AG08396 (cell line): ENCODE measurements around the gene CYP4F3.
"Not testable (repeated sequence)": the region's sequence is repeated elsewhere in the genome, so short reads cannot be mapped to it uniquely, and the experiment has no call there.

ENCODE experiments used
- DNase-seq: peaks from one replicate; pipeline ENCODE4 v3.0.0; 2012; ENCODE audit warnings: low spot score, mixed read lengths

Gene CYP4F3, protein sequence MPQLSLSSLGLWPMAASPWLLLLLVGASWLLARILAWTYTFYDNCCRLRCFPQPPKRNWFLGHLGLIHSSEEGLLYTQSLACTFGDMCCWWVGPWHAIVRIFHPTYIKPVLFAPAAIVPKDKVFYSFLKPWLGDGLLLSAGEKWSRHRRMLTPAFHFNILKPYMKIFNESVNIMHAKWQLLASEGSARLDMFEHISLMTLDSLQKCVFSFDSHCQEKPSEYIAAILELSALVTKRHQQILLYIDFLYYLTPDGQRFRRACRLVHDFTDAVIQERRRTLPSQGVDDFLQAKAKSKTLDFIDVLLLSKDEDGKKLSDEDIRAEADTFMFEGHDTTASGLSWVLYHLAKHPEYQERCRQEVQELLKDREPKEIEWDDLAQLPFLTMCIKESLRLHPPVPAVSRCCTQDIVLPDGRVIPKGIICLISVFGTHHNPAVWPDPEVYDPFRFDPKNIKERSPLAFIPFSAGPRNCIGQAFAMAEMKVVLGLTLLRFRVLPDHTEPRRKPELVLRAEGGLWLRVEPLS

DNA sequence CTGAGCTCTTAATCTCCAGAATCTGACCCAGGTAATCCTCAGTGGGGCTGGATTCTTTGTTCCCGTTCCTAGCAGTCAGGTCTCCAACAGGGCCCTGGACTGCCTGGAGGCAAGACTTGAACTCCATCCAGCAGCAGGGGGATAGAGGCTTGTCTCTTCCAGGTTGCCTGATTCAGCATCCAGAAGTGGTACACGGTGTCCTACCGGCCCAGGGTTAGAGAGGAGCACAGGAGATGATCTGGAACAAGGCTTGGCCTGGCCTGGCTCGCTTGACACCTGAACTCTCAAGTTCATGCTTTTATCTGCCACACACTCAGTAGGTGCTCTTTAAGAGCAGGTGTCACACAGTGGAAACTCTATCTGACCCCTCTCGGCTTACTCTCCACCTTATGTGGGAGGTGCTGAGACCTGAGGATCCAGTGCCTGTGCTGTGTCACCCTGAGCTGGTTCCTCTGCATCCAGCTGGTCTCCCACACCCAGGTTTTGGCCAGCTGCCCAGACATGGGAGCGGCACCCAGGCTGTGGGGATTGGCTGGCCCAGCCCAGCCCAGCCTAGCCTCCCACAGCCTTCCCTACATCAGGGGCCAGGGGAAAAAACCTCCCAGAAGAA, at the start of gene CYP4F3:
CYP4F3 (plus strand) TSS at position 604 of the 610 bp plus-strand sequence. CDS start 519 bp downstream, outside the sequence.
- DNase-seq: no peak

DNA sequence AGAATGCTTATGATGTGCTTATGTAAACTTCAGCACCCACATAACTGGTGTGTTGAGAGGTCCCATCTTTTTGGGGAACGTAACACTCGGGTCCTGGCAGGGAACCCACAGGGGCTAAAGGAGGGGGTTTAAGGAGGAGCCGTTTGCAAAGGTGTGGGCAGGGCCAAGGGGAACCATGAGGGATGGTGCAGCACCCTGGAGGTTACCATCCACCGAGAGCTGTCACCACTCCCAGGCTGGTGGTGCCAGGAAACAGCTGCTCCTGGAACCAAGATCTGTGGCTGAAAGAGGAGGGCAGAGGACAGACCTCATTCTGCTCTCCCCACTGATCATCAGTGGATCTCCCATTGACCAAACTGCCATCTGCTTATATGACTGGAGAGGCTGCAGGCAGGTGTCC, 48.9 kb upstream of the CYP4F3 start:
- DNase-seq: no peak

DNA sequence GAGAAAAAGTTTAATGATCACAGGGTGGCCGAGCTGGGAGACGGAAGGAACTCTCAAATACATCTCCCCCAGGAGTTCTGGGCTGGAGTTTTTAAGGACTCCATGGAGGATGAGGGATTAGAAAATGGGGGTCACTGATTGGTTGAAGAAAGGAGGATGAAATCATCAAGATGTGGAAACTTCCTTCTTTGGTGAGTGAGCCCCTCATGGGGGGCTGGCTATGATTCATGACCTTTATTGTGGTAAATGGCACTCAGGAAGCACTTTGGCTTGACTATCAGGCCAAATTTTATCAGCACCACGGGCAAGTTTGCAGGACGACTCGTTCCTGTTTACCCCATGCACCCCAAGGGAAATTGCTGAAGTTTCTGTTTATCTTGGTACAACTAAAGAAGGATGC, 48.2 kb upstream of the CYP4F3 start:
- not testable (repeated sequence) for DNase-seq

DNA sequence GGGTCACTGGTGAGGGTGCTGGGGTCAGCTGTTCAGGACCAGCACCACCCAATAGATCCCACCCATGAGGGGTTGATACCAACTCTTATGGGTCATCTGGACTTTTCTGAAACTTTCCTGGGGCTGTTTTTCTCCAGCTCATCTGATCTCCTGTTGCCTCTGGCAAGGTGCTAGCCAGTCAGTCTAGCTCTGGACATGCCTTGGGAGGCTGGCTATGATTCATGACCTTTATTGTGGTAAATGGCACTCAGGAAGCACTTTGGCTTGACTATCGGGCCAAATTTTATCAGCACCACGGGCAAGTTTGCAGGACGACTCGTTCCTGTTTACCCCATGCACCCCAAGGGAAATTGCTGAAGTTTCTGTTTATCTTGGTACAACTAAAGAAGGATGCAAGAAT, 46.9 kb upstream of the CYP4F3 start:
- DNase-seq: not testable (repeated sequence)

DNA sequence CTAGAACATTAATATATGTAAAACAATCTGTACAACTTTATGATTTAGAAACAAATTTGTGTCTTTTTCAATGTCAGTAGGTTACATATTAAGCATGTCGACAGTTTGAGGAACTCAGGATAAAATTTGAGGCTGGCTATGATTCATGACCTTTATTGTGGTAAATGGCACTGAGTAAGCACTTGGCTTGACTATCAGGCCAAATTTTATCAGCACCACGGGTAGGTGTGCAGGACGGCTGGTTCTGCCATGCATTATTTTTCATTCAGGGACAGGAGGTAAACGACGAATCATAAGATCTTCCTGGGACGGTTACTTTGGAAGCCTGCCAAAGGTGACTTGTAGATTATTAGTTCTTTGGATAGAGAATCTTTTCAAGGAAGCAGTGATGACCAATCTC, 45.6 kb upstream of the CYP4F3 start:
- DNase-seq: no peak

DNA sequence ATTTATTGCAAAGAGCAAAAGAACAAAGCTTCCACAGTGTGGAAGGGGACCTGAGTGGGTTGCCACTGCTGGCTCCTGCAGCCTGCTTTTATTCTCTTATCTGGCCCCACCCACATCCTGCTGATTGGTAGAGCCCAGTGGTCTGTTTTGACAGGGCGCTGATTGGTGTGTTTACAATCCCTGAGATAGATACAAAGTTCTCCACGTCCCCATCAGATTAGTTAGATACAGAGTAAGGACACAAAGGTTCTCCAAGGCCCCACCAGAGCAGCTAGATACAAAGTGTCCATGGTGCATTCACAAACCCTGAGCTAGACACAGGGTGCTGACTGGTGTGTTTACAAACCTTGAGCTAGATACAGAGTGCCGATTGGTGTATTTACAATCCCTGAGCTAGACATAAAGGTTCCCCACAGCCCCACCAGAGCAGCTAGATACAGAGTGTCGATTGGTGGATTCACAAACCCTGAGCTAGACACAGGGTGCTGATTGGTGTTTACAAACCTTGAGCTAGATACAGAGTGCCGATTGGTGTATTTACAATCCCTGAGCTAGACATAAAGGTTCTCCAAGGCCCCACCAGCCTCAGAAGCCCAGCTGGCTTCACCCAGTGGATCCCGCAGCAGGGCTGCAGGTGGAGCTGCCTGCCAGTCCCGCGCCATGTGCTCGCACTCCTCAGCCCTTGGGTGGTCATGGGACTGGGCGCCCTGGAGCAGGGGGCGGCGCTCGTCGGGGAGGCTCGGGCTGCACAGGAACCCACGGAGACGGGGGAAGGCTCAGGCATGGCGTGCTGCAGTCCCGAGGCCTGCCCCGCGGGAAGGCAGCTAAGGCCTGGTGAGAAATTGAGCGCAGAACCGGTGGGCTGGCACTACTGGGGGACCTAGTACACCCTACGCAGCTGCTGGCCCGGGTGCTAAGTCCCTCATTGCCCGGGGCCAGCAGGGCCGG, 32.4 kb upstream of the CYP4F3 start:
- DNase-seq: not testable (repeated sequence)

DNA sequence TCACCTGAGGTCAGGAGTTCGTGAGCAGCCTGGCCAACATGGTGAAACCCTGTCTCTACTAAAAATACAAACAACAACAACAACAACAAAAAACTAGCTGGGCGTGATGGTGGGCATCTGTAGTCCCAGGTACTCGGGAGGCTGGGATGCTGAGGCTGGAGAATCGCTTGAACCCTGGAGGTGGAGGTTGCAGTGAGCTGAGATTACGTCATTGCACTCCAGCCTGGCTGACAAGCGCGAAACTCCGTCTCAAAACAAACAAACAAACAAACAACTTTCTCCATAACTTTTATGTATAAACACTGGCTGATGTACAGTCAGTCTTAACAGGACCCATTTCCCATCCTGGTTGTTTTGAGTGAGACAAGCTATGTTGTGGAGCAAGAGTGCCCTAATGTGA, 31.4 kb upstream of the CYP4F3 start:
- DNase-seq: no peak

DNA sequence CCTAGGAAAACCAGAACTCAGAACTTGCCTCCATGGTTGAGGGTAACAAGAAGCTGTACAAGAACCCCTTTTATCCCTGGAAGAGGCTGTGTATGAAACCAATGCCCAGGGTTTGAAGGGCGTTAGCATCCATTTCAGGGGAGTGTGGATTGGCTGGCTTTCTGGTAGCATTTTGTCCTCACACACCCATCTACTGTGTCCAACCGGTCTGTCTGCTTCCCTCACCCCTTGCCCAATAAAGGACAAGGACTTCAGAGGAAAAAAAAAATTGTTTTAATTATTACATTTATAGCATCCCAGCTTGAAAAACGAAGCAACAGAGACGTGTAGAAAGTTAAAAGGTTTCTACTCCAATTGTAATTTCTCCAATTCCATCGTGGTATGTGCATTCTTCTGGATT, 28.4 kb upstream of the CYP4F3 start:
- DNase-seq: no peak

DNA sequence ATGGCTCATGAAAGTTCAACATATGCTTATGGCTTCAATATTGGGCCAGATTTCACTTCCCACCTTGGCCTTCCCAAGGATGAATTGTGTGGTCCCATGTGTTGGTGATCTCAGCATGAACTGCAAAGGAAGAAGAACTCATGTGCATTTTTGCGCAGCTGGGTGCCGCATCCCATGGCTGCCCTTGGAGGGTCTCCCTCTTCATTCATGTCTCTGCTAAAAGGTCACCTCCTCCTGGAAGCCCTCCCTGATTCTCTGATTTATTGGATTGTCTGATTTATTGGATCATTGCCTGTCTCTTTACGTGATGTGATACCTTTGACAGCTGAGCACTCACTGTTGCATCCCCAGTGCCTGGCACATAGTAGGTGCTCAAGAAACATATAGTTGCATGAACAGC, 27.4 kb upstream of the CYP4F3 start:
- DNase-seq: no peak

DNA sequence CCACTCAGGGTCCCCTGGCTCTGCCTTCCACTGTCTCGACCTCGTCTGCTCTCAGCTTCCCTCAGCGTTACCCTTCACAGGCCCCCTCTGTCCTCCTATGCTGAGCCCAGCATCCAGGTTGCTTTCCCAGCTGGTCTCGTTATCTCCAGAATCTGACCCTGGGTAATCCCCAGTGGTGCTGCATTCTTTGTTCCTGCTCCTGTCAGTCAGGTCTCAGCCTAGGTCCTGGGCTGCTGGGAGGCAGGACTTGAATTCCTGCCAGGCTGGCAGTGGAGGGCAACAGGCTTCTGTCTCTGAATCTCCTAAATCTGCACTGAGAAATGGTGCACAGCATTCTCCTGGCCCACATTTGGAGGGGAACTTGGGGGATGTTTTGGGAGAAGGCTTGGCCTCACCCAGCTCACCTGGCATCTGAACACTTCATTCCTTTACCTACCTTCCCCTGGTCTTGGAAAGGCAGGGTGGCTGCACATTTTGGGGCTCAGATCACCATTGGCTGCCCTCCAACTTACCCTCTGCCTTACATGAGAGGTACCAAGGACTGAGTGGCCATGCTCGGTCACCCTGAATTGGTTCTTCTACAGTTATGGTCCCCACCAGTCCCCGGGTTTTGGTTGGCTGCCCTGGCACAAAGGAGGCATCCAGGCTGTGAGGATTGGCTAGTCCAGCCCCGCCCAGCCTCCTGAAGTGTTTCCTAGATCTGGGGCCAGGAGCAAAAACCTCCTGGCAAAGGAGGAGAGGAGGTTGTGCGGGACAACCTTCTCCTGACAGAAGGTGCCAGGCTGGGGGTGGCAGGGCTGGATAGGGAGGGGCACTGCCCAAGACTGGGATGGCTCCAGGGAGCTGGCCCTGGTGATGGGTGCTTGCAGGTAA, 26.0 kb upstream of the CYP4F3 start, which contains the start of gene CYP4F8:
CYP4F8 (plus strand) TSS at position 712 of the 873 bp plus-strand sequence. CDS start 399 bp downstream, outside the sequence.
- no peak for DNase-seq

DNA sequence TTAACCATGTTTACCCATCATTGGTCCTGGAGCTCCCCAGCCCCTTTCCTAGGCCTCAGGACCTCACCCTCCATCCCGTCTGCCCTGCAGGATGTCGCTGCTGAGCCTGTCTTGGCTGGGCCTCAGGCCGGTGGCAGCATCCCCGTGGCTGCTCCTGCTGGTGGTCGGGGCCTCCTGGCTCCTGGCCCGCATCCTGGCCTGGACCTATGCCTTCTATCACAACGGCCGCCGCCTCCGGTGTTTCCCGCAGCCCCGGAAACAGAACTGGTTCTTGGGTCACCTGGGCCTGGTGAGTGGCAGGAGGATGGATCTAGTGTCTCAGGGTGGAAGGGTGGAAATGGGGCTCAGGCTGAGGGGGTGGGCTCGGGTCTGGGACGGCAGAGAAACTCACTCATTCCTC, 25.2 kb upstream of the CYP4F3 start:
- DNase-seq: no peak

DNA sequence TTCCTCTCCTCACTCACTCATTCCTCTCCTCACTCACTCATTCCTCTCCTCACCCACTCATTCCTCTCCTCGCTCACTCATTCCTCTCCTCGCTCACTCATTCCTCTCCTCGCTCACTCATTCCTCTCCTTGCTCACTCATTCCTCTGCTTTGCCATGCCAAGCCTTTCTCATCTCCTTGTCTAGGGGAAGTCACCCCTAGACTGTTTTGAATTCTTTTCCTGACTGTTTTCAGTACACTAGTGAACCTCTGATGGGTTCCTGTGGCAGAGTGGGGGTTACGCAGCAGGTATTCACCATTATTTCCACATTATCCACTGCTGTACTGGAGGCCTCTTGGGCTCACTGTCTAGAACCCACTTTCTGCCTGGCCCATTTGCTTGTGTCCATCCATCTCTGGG, 24.5 kb upstream of the CYP4F3 start:
- DNase-seq: no peak

DNA sequence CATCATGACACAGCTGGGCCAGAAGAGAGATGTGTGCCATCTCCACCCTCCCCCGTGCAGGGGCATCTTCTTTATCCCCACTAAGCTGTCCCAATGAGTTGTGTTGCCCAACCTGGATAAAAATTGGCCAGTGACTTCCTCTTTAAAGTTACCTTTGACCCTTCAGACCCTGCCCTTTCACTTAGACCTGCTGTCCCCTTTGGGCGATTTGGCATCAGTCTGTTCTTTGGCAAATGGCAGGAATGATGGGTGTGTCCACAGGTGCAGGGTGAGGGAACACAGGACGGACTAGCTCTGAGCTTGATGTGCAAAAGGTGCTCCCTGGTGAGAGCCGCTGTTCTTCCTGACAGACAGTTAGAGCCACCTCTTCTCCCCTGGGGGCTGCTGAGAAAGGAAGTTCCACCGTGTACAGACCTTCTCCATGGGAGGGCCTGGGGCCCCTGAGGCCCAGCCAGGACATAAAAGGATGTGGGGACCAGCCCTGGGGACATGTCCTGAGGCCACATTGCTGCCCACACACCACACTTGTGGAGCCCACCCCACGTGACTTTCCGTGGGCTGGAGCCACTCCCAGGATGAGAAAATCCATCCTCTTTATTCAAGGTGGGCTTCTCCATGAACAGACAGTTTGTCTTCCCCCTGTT, 23.9 kb upstream of the CYP4F3 start:
- DNase-seq: no peak

DNA sequence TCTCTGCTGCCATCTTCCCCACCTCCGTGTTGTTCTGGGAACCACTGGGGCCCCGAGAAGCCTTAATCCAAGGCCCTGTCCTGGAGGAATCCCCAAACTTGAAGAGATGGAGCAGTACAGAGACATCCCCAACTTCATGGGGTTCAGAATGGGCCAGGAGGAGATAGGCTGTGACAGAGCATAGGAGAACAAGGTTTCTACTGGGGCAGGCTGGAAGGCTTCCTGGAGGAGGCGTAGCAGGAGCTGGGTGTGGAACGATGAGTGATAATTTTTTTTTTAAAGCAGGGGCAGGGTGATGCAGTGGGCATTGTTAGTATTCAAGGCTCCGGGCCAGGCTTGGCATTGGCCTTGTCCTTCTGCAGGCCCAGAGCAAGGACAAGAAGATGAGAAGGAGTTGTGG, 22.4 kb upstream of the CYP4F3 start:
- no peak for DNase-seq

DNA sequence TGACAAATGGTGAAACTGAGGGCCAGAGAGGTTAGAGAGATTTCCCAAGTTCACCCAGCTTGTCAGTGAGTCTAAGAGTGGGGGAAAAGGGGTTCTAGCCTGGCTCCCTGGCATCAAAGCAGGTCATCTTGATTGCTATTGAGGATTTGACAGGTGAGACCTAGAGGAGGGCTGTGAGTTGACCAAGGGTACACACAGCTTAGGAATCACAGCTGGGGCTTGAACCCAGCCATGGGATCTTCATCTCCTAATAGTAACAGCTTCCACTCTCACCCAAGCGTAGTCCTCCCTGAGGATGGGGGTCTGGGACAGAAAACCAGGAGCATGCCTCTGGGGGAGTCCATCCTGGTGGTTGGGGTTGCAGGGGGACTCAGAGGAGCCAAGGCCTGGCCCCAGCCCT, 18.9 kb upstream of the CYP4F3 start:
- no peak for DNase-seq

DNA sequence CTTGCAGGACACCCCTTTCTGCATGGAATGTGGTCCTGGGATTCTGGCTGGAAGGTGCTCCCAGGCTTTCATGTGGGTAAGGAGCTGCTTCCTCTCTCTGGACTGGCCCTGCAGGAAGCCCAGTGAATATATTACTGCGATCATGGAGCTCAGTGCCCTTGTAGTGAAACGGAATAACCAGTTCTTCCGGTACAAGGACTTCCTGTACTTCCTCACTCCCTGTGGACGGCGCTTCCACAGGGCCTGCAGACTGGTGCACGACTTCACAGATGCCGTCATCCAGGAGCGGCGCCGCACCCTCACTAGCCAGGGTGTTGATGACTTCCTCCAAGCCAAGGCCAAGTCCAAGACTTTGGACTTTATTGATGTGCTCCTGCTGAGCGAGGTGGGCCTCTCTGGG, 17.7 kb upstream of the CYP4F3 start:
- no peak for DNase-seq

DNA sequence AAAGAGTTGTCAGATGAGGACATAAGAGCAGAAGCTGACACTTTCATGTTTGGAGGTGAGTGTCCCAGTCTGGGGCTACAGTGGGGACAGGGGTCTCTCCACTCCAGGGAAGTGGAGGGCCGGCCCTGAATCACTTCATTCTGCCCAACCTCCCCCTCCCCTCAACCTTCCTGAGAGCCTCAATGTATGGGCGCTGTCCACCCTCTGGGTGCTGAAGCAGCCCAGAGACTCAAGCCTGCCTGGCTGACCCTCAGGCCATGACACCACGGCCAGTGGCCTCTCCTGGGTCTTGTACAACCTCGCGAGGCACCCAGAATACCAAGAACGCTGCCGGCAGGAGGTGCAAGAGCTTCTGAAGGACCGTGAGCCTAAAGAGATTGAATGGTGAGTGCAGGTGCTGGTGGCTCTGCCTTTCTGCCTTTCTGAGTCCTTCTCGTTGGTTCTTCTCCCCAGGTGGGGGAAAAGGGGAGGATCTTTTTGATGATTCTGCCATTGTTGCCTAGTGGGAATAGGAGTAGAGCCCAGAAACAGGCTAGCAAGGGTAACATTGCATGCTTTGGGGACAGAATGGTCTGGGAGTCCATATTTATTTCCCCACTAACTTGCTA, 16.9 kb upstream of the CYP4F3 start:
- no peak for DNase-seq

DNA sequence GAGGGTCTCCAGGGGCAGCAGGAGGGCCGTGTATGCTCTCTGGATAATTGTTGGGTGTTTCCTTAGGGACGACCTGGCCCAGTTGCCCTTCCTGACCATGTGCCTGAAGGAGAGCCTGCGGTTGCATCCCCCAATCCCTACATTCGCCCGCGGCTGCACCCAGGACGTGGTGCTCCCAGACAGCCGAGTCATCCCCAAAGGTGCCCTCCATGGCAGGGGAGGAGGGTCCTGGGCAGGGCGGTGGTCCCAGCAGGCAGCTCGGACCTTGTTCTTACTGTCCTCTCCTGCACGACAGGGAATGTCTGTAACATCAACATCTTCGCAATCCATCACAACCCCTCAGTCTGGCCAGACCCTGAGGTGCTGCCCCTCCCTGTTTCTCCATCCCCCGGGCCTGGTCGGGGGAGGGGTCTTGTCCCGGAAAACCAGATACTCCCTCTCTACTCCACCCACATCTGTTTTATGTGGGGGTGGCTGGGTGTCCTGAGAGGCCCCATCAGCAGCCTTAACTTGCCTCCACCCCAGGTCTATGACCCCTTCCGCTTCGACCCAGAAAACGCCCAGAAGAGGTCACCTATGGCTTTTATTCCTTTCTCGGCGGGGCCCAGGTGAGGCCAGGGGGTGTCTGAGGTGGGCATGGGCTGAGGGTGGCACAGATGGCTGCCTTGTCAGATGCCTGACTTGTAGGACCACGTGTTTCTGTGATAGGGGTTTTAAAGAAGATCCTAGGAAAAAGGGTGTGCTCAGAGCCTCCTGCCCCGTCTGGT, 12.3 kb upstream of the CYP4F3 start:
- no peak for DNase-seq
